Vagina (tissue), 2 donors: ENCODE measurements around the gene CARHSP1.

Experiments
- POLR2A ChIP-seq, 2 donors: fragments of 450-650 bp; IDR thresholded peaks; one replicate each; pipeline ENCODE4 v1.6.1; 2017; ENCODE audit warnings: antibody characterized with exemption in 2 of 2, mild to moderate bottlenecking in 2 of 2, moderate library complexity in 2 of 2
- TF ChIP-seq, protein P1 (sequence below), 3 experiments: fragments of 450-650 bp in 2 of 3; fragments of 200-600 bp in 1 of 3; sonication (generic) in 1 of 3; IDR thresholded peaks; one replicate each; pipeline ENCODE4 v1.5.1; 2017 to 2019; ENCODE audit warnings: antibody characterized with exemption in 3 of 3, mild to moderate bottlenecking in 2 of 3, moderate library complexity in 2 of 3

DNA sequence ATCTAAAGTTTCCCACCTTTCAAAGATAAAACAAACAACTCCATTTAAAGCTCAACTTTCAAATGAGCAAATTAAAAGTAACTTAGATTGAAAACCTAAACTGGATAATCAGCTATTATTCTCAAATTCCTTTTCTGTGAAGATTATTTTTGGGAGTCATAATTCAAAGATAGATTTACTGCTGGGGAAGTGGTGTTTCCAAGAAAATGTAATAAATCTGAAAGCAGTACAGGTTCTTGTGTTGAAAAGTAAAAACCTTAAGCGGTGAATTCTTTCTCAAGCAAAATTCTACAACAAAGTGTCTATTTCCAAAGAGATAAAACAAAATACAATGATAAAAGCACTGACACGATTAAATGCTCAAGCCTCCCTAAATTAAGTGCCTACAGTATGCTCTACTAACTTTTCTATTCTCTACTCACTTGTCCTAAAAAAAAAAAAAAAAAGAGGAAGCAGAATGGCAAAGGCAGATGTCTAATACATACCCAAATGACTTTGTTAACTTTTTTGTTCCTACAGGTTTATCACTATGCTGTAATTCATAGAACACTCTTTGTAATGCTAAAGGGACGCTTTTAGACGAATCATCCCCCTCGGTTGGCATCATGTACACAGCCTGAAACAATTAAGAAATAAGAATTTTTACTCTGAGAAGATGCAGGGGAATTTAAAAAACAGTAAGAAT, 47.9 kb upstream of the CARHSP1 start:
- TF ChIP-seq POLR2A (IDR thresholded peaks at IDR 0.05): no peak
- TF ChIP-seq, protein P1, sequence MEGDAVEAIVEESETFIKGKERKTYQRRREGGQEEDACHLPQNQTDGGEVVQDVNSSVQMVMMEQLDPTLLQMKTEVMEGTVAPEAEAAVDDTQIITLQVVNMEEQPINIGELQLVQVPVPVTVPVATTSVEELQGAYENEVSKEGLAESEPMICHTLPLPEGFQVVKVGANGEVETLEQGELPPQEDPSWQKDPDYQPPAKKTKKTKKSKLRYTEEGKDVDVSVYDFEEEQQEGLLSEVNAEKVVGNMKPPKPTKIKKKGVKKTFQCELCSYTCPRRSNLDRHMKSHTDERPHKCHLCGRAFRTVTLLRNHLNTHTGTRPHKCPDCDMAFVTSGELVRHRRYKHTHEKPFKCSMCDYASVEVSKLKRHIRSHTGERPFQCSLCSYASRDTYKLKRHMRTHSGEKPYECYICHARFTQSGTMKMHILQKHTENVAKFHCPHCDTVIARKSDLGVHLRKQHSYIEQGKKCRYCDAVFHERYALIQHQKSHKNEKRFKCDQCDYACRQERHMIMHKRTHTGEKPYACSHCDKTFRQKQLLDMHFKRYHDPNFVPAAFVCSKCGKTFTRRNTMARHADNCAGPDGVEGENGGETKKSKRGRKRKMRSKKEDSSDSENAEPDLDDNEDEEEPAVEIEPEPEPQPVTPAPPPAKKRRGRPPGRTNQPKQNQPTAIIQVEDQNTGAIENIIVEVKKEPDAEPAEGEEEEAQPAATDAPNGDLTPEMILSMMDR (IDR thresholded peaks at IDR 0.05): no peak
